HepG2 (cell line): Measurements from ENCODE around the gene SGCB. TPM values are rescaled to one million over a fixed set of nuclear protein-coding genes. Genes with fewer than 3 reads are reported as not detected.

Experiments used
- ATAC-seq: fragments of 200-7000 bp; cut with Tn5 transposase; 3 replicates; pipeline ENCODE4 v1.9.1; 2020; ENCODE audit warnings: mild to moderate bottlenecking, moderate library complexity
- BruUV-seq: library from RNA; stranded (reverse); fragments of 400-500 nt; replicated peaks from 2 replicates; lab custom pipeline; 2021; lab: Mats Ljungman, UMichigan
- CTCF ChIA-PET: fragments of 300-600 bp; formaldehyde crosslinking; extraction: SDS; loops from one replicate; lab custom pipeline; 2021; ENCODE audit warnings: low total read pairs, inconsistent platforms, low intra/inter-chr PET ratio; lab: Yijun Ruan, JAX
- POLR2A ChIA-PET: fragments of 350-600 bp; sonication (Branson Sonifier 250); formaldehyde crosslinking; loops from one replicate; lab custom pipeline; 2020; ENCODE audit warnings: antibody characterized with exemption, inconsistent platforms; lab: Yijun Ruan, JAX
- DNase-seq: peaks from one replicate; pipeline ENCODE4 v3.0.0-alpha.2; 2015; ENCODE audit warnings: low spot score
- FAIRE-seq: peaks from 3 replicates; lab custom pipeline; 2011; peaks lifted over from hg19 to GRCh38; lab: Jason Lieb, UNC
- H2AFZ ChIP-seq: one replicate; pipeline ENCODE4 v1.6.1; 2011; ENCODE audit warnings: low read length, inconsistent platforms
- H3K27ac ChIP-seq: fragments of 300-600 bp; 3 replicates; pipeline ENCODE4 v1.8.0; 2011; ENCODE audit warnings: mixed run types, mild to moderate bottlenecking, mixed read lengths, low read length, inconsistent platforms; ENCODE audit not compliant: insufficient read depth; ENCODE audit errors: extremely low read length
- H3K27me3 ChIP-seq, 2 experiments: fragments of 200-600 bp in 1 of 2; 2 replicates in 1 of 2; 3 replicates in 1 of 2; pipeline versions ENCODE4 v1.6.0 to v1.8.0; 2011; ENCODE audit warnings: low read length in 2 of 2, mild to moderate bottlenecking in 2 of 2, moderate library complexity in 2 of 2, inconsistent platforms in 1 of 2; ENCODE audit not compliant: insufficient read depth in 2 of 2, control insufficient read depth in 1 of 2
- H3K36me3 ChIP-seq, 2 experiments: fragments of 200-600 bp in 1 of 2; replicated peaks in 1 of 2; 2 replicates in 1 of 2; 3 replicates in 1 of 2; pipeline versions ENCODE4 v1.5.1 to v1.8.0; 2011; ENCODE audit warnings: low read length in 2 of 2, inconsistent platforms in 1 of 2; ENCODE audit not compliant: insufficient read depth in 2 of 2, control insufficient read depth in 1 of 2
- H3K4me1 ChIP-seq: 2 replicates; pipeline ENCODE4 v1.5.1; 2012; ENCODE audit warnings: low read length, inconsistent platforms; ENCODE audit not compliant: insufficient read depth
- H3K4me2 ChIP-seq: 2 replicates; pipeline ENCODE4 v1.6.0; 2011; ENCODE audit warnings: low read depth, low read length, inconsistent platforms
- H3K4me3 ChIP-seq, 3 experiments: fragments of 200-600 bp in 1 of 3; sonication (generic), shearing (Covaris generic) in 1 of 3; replicated peaks in 1 of 3; 2 replicates each; pipeline ENCODE4 v1.5.1; 2011 to 2016; ENCODE audit warnings: low read length in 3 of 3, inconsistent platforms in 2 of 3, low read depth in 2 of 3, mild to moderate bottlenecking in 2 of 3, control low read depth in 1 of 3, mixed read lengths in 1 of 3; ENCODE audit not compliant: insufficient read depth in 1 of 3
- H3K79me2 ChIP-seq: one replicate; pipeline ENCODE4 v1.6.1; 2011; ENCODE audit warnings: low read length, inconsistent platforms; ENCODE audit not compliant: insufficient read depth
- H3K9ac ChIP-seq: 2 replicates; pipeline ENCODE4 v1.6.0; 2011; ENCODE audit warnings: mild to moderate bottlenecking, low read depth, low read length, inconsistent platforms; ENCODE audit not compliant: insufficient read depth
- H3K9me3 ChIP-seq: 2 replicates; pipeline ENCODE4 v1.5.1; 2012; ENCODE audit warnings: mild to moderate bottlenecking, low read length
- H4K20me1 ChIP-seq: 2 replicates; pipeline ENCODE4 v1.6.0; 2011; ENCODE audit warnings: inconsistent platforms, mild to moderate bottlenecking, low read length, moderate library complexity; ENCODE audit not compliant: insufficient read depth
- EEA1 ChIP-seq: sonication (generic); formaldehyde crosslinking; IDR thresholded peaks from 2 replicates; pipeline ENCODE4 v1.5.1; 2020; ENCODE audit warnings: mild to moderate bottlenecking, missing genetic modification reagents, borderline replicate concordance
- HIC2 ChIP-seq: sonication (generic); formaldehyde crosslinking; IDR thresholded peaks from 2 replicates; pipeline ENCODE4 v1.9.0; 2022; ENCODE audit warnings: low read depth, missing genetic modification reagents
- RFX1 ChIP-seq: fragments of 450-650 bp; IDR thresholded peaks from 2 replicates; pipeline ENCODE4 v1.6.1; 2017
- ZNF362 ChIP-seq: sonication (generic); formaldehyde crosslinking; IDR thresholded peaks from 2 replicates; pipeline ENCODE4 v1.4.0; 2020; ENCODE audit warnings: missing genetic modification reagents, mild to moderate bottlenecking, borderline replicate concordance
- WGBS: methylation state at CpG from one replicate; pipeline ENCODE4 v1.1.6; 2017; ENCODE audit warnings: low lambda C conversion rate; 5-methylcytosine and 5-hydroxymethylcytosine counted together
- in situ Hi-C: cut with HindIII; loops from 2 replicates; pipeline ENCODE4 v1.10.0; 2017; ENCODE audit warnings: low pct_unique_long_range_greater_than_20kb; ENCODE audit not compliant: extremely low pct_ligation_motif_present
- intact Hi-C: fragments of 100-400 bp; cut with micrococcal nuclease; formaldehyde crosslinking; loops from one replicate; pipeline ENCODE4 v1.10.0; 2022; ENCODE audit not compliant: unreplicated experiment
- polyA plus RNA-seq, 8 experiments: library from polyadenylated mRNA; depleted of rRNA in 3 of 8; stranded (reverse) in 7 of 8; unstranded in 1 of 8; fragments of >200 nt; fragmentation: Illumina TruSeq in 4 of 8; extraction: Trizol in 4 of 8; gene quantifications; 2 replicates each; pipeline versions ENCODE4 v1.2.1 to v1.2.3, GENCODE V29; 2011 to 2016; ENCODE audit warnings: low read depth in 4 of 8, missing spikeins in 1 of 8, mixed read lengths in 1 of 8; ENCODE audit not compliant: insufficient read depth in 1 of 8
- total RNA-seq, 5 experiments: library from RNA; depleted of rRNA; stranded (reverse); fragments of >200 nt; fragmentation: Illumina TruSeq; extraction: Trizol; gene quantifications; 2 replicates each; pipeline ENCODE4 v1.2.3, GENCODE V29; 2016; ENCODE audit warnings: low read depth in 1 of 5
- TF ChIP-seq, protein P1 (sequence below): conservative IDR thresholded peaks from 2 replicates; pipeline ENCODE4 v1.6.1; 2018; ENCODE audit warnings: missing genetic modification reagents

Gene SGCB
- total and polyA plus RNA-seq, 2 of the 13 experiments (the other 11 are each of a cell fraction or from before 2014, with no cell fraction given) = 2.2 to 4.8 TPM

GRCh38 chr4:52069571-52069970 is 31.5 kb upstream of the SGCB start:
- no peaks in the 10 kb centered on the region for H3K4me1 ChIP-seq
- no peaks in the 10 kb centered on the region for H3K79me2 ChIP-seq
- no peaks in the 10 kb centered on the region; a peak in 2 of 5 replicates for H3K36me3 ChIP-seq
- 91% methylated on average over 1 of the region's 1 CpG for WGBS
- no peaks in the 10 kb centered on the region for H3K9me3 ChIP-seq
- FAIRE-seq (no peak), ATAC-seq (no peak), DNase-seq (no peak)
- H3K4me2 ChIP-seq = no peak overlapping the region
- TF ChIP-seq RFX1 (no peak), ZNF362 (CRISPR knock-in tag) (no peak), EEA1 (CRISPR knock-in tag) (no peak), HIC2 (no peak)
- TF ChIP-seq, protein P1, sequence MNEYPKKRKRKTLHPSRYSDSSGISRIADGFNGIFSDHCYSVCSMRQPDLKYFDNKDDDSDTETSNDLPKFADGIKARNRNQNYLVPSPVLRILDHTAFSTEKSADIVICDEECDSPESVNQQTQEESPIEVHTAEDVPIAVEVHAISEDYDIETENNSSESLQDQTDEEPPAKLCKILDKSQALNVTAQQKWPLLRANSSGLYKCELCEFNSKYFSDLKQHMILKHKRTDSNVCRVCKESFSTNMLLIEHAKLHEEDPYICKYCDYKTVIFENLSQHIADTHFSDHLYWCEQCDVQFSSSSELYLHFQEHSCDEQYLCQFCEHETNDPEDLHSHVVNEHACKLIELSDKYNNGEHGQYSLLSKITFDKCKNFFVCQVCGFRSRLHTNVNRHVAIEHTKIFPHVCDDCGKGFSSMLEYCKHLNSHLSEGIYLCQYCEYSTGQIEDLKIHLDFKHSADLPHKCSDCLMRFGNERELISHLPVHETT (CRISPR knock-in tag) = no peak
- ChIA-PET CTCF (no interaction called here), POLR2A (no interaction called here)
- H4K20me1 ChIP-seq = no peaks in the 10 kb centered on the region
- no peak overlapping the region for H3K4me3 ChIP-seq
- no TSS peak for BruUV-seq
- in situ Hi-C loops = no loop called here
- intact Hi-C loops = no loop called here
- H3K27me3 ChIP-seq = no peaks in the 10 kb centered on the region
- no peak overlapping the region for H3K27ac ChIP-seq
- H2AFZ ChIP-seq = no peak overlapping the region
- H3K9ac ChIP-seq = no peak overlapping the region
